Activated T-cell treated with anti-CD3 and anti-CD28 coated beads, Interleukin-2, amount 50 U/mL, for 24 hours (primary cell): ENCODE measurements around the gene SOCS2.

Experiments used
- DNase-seq: peaks from one replicate; pipeline ENCODE4 v3.0.0-alpha.2; 2020
- H3K27ac Mint-ChIP-seq: 2 replicates; pipeline ENCODE4 v1.8.0; 2020; ENCODE audit warnings: mild to moderate bottlenecking, mixed read lengths
- H3K27me3 Mint-ChIP-seq: 2 replicates; pipeline ENCODE4 v1.8.0; 2020; ENCODE audit warnings: mixed read lengths
- H3K36me3 Mint-ChIP-seq: 2 replicates; pipeline ENCODE4 v1.8.0; 2020; ENCODE audit warnings: low read depth, mixed read lengths
- H3K4me1 Mint-ChIP-seq: 2 replicates; pipeline ENCODE4 v1.8.0; 2020; ENCODE audit warnings: low read depth, mixed read lengths
- H3K4me3 Mint-ChIP-seq: 2 replicates; pipeline ENCODE4 v1.8.0; 2020; ENCODE audit warnings: mild to moderate bottlenecking, moderate library complexity, mixed read lengths
- H3K9me3 Mint-ChIP-seq: 2 replicates; pipeline ENCODE4 v1.8.0; 2020; ENCODE audit warnings: mixed read lengths

SOCS2 gene

DNA sequence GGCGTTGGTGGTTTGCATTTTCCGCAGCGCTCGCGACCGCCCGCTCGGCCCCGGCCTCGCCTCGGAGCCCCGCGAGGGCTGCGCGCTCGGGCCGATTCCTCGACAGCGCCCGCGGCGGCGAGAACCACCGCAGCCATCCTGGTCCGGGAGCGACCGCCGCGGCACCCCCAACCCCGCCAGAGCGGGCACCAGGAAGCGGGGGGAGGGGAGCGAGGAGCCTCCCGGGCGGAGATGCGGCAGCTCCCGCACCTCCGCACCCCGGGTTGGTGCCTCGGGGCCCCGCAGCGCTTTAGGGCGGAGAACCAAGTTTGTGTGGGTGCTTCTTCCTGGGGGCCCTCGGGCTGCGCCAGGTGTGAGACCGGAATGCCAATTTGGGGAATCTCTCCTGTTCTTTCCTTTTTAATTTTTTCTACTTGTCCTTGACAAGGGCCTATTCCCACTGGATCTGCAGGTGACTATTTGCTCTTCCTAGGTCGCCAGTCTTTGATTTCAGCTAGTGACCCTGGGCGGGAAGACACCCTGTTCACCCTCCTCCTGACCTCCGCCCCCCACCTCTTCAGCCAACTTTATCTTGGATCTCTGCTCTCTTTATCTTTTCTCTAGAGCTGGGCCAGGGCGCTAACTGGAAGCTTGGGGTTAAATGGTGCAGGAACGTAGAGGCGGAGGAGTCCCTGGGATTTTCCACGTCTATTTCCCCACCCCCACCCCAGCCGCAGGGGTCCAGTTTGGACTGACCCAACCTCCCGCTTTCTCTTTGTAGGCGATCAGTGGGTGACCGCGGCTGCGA lies at the start of gene SOCS2:
TSS of gene SOCS2 (plus strand) at position 751 of the 787 bp plus-strand sequence. CDS start 223 bp downstream, outside the sequence.
- Mint-ChIP-seq H3K4me1 (peaks cover 29% of the 10 kb centered on the region), H3K27me3 (peaks cover 30% of the 10 kb centered on the region), H3K9me3 (no peaks in the 10 kb centered on the region), H3K27ac (peak within 1 kb of the TSS; percentile 81), H3K4me3 (peak within 1 kb of the TSS; percentile 82), H3K36me3 (peaks cover 17% of the 10 kb centered on the region)
- DNase-seq, result peak; percentile 62

GRCh38 chr12:93524386-93525133 lies 47.9 kb upstream of the SOCS2 start:
- DNase-seq, result no peak
- Mint-ChIP-seq H3K36me3 (no peaks in the 10 kb centered on the region), H3K4me3 (no peak overlapping the region), H3K9me3 (no peaks in the 10 kb centered on the region), H3K4me1 (no peaks in the 10 kb centered on the region), H3K27me3 (peaks cover 18% of the 10 kb centered on the region), H3K27ac (no peak overlapping the region)

DNA sequence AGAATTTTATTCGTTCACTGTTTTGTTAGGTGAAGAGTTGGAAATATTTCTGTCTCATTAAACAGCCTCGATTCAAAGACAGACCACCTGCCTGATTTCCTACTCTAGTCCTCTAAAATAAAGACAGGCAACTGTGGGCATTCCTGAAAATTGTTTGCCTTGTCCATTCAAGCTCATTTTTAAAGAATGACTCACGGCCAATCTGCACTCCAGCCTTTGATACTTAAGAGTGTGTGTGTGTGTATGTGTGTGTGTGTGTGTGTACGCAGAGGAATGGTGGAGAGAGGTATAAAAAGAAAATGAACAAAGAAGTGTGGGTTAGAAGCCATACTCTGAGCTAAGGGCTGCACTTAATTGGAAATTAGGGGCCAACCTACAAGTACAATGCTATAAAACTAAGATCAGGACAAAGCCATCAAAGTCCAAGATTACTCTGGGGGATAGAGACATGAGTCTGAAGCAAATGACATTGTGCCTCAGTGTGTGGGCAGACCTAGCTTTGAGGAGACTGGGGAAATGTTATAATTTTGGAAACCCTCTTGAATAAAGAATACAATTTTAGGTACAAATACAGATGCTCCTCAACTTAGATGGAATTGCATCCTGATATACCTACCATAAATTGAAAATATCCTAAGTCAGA lies 45.6 kb upstream of the SOCS2 start:
- no peak for DNase-seq
- Mint-ChIP-seq H3K4me1 (peaks cover 5% of the 10 kb centered on the region), H3K9me3 (no peaks in the 10 kb centered on the region), H3K27ac (no peak overlapping the region), H3K36me3 (no peaks in the 10 kb centered on the region), H3K4me3 (no peak overlapping the region), H3K27me3 (peaks cover 15% of the 10 kb centered on the region)

- no peak for DNase-seq
- Mint-ChIP-seq H3K27ac (no peak overlapping the region), H3K36me3 (no peaks in the 10 kb centered on the region)
These were observed 42.1 kb upstream of the SOCS2 start for GRCh38 chr12:93530358-93530757.

DNA sequence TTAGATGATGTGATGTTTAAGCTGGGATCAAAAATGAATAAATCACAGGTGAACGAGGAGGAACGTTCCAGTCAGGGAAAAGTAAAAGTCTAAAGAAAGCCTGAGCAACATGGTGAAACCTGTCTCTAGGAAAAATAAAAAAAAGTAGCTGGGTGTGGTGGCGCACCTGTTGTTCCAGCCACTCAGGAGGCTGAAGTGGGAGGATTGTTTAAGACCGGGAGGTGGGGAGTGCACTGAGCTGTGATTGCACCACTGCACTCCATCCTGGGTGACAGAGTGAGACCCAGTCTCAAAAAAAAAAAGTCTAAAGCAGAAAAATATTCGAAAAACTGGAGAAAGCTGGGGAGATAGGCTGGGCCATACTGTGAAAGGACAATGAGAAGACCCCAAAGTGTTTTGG lies 39.2 kb upstream of the SOCS2 start:
- no peaks in the 10 kb centered on the region for H3K36me3 Mint-ChIP-seq
- no peaks in the 10 kb centered on the region for H3K9me3 Mint-ChIP-seq
- H3K4me1 Mint-ChIP-seq, result peaks cover 8% of the 10 kb centered on the region
- no peak for DNase-seq
- H3K27me3 Mint-ChIP-seq, result no peaks in the 10 kb centered on the region
- H3K27ac Mint-ChIP-seq, result no peak overlapping the region
- no peak overlapping the region for H3K4me3 Mint-ChIP-seq

More at GRCh38 chr12:93530358-93530757, 42.1 kb upstream of the SOCS2 start:
- Mint-ChIP-seq H3K4me3 (no peak overlapping the region), H3K9me3 (no peaks in the 10 kb centered on the region), H3K27me3 (peaks cover 7% of the 10 kb centered on the region), H3K4me1 (peaks cover 5% of the 10 kb centered on the region)

DNA sequence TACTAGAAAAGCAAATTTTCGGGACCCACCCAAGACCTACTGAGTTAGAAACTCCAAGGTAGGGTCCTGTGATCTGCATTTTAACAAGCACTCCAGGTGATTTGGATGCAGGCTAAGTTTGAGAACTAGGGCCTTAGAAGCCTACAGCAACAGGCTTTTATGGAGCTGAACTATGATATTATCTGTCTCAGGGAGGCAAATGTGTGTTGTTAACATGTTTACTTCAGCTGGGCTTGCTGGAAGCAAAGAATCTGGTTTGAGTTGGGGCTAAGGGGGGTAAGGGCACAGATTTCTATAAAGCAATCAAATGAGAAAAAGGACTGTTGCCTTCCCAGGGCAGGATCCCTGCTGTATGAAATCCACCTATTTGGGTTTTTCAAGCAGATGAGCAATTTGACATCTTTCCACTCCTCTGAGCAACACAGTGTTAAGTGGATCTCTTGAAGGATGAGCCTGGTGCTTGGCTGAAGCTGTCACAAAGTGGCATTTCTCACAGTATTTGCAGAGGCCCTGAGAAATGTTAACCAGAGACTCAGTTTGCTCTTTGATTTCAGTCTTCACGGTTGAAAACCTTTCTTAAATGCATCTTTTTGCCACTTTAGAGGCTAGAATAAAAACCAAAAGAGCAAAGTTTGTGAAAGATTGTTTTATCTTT lies 36.2 kb upstream of the SOCS2 start:
- Mint-ChIP-seq H3K4me1 (peaks cover 3% of the 10 kb centered on the region), H3K27me3 (no peaks in the 10 kb centered on the region), H3K9me3 (no peaks in the 10 kb centered on the region), H3K4me3 (no peak overlapping the region), H3K27ac (no peak overlapping the region), H3K36me3 (no peaks in the 10 kb centered on the region)
- DNase-seq, result no peak

- no peaks in the 10 kb centered on the region for H3K27me3 Mint-ChIP-seq
- no peak overlapping the region for H3K27ac Mint-ChIP-seq
- no peaks in the 10 kb centered on the region for H3K36me3 Mint-ChIP-seq
- no peaks in the 10 kb centered on the region for H3K9me3 Mint-ChIP-seq
- H3K4me1 Mint-ChIP-seq, result peaks cover 5% of the 10 kb centered on the region
- H3K4me3 Mint-ChIP-seq, result no peak overlapping the region
- no peak for DNase-seq
These were observed 35.5 kb upstream of the SOCS2 start for GRCh38 chr12:93536766-93537488.

DNA sequence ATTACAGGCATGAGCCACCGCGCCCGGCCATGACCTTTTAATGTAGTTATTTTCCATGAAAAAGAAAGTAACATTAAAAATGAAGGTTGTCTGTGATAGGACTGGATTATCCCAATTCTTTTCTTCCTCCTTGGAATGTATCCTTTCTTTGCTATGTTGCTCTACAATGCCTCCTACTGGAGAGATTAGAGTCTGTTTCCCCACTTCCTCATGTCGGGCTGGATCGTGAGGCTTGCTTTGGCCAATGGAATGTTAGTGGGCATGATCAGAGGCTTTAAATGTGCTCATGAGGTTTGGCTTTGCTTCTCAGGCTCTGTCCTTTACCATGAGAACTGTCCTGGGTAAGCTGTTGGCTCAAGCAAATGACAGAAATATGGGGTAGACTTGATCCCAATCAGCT lies 34.7 kb upstream of the SOCS2 start:
- H3K4me1 Mint-ChIP-seq, result peaks cover 8% of the 10 kb centered on the region
- no peak overlapping the region for H3K4me3 Mint-ChIP-seq
- H3K9me3 Mint-ChIP-seq, result no peaks in the 10 kb centered on the region
- no peak for DNase-seq
- H3K27ac Mint-ChIP-seq, result no peak overlapping the region
- H3K36me3 Mint-ChIP-seq, result no peaks in the 10 kb centered on the region
- no peaks in the 10 kb centered on the region for H3K27me3 Mint-ChIP-seq

- H3K27ac Mint-ChIP-seq, result no peak overlapping the region
- H3K4me1 Mint-ChIP-seq, result peaks cover 8% of the 10 kb centered on the region
- DNase-seq, result no peak
- peaks cover 2% of the 10 kb centered on the region for H3K36me3 Mint-ChIP-seq
- no peak overlapping the region for H3K4me3 Mint-ChIP-seq
- H3K27me3 Mint-ChIP-seq, result no peaks in the 10 kb centered on the region
- H3K9me3 Mint-ChIP-seq, result no peaks in the 10 kb centered on the region
These were observed 32.7 kb upstream of the SOCS2 start for GRCh38 chr12:93539821-93540220.

GRCh38 chr12:93540466-93540865 lies 32.0 kb upstream of the SOCS2 start:
- DNase-seq, result no peak
- H3K4me3 Mint-ChIP-seq, result no peak overlapping the region
- H3K27ac Mint-ChIP-seq, result no peak overlapping the region
- peaks cover 3% of the 10 kb centered on the region for H3K36me3 Mint-ChIP-seq
- no peaks in the 10 kb centered on the region for H3K9me3 Mint-ChIP-seq
- peaks cover 8% of the 10 kb centered on the region for H3K4me1 Mint-ChIP-seq
- H3K27me3 Mint-ChIP-seq, result no peaks in the 10 kb centered on the region

DNA sequence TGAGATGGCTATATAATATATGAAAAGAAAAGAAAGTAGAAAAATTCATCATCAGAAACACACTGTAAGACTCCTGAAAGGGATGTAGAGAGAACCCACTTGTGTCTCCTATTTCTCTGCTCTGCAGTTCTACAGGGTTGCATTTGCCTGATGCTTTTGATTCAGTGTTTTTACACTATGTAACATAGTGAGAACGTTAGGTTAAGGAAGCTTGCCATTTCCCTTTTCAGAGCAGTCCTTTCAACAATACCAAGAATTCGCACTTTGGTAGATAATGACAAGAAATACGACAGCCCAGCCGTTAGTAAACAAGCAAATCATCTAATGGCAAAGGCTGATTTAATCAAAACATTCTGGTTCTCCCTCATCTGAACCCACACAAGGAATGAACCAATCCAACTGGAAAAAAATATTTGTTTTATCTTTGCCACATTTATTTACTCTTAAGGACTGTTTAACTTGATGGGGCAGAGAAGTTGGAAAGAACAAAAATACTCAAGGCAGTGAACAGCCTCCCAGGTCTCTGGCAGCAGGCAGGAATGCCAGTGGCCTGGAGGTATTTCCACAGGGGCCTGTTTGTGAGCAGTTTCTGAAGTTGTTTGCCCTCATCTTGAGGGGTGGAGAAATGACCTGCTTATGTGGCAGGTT lies 30.8 kb upstream of the SOCS2 start:
- DNase-seq, result no peak
- Mint-ChIP-seq H3K9me3 (no peaks in the 10 kb centered on the region), H3K36me3 (peaks cover 3% of the 10 kb centered on the region), H3K27me3 (no peaks in the 10 kb centered on the region), H3K4me1 (peaks cover 7% of the 10 kb centered on the region), H3K4me3 (no peak overlapping the region), H3K27ac (no peak overlapping the region)

- Mint-ChIP-seq H3K4me1 (no peaks in the 10 kb centered on the region), H3K9me3 (no peaks in the 10 kb centered on the region), H3K4me3 (no peak overlapping the region), H3K36me3 (peaks cover 3% of the 10 kb centered on the region), H3K27ac (no peak overlapping the region), H3K27me3 (no peaks in the 10 kb centered on the region)
- DNase-seq, result no peak
These were observed 24.7 kb upstream of the SOCS2 start for GRCh38 chr12:93547778-93548177.

DNA sequence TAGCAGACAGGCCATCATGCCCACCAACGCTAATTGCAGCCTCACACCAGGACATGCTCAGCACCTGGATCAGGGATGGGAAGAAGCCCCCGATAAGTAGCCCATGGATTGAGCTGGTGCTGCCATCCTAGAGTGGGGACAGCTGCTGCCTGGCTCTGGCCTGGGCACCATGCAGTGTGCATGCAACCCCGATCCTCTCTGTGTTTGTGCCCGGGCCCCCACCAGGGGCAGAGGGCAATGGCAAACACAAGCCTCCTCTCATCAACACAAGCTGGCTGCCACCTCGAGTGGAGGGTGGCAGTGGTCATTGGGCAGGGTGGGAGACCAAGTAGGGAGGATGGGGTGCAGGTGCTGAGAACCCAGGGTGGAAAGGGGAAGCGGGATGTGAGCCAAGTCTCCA lies 23.3 kb upstream of the SOCS2 start:
- no peaks in the 10 kb centered on the region for H3K9me3 Mint-ChIP-seq
- no peak for DNase-seq
- H3K4me1 Mint-ChIP-seq, result peaks cover 6% of the 10 kb centered on the region

More for the DNA sequence above, 23.3 kb upstream of the SOCS2 start:
- Mint-ChIP-seq H3K36me3 (peaks cover 3% of the 10 kb centered on the region), H3K4me3 (no peak overlapping the region), H3K27me3 (no peaks in the 10 kb centered on the region), H3K27ac (no peak overlapping the region)
